ENCODE data around the gene CCDC40. TPM values are rescaled to one million over a fixed set of nuclear protein-coding genes. Genes with fewer than 3 reads are reported as not detected.

The CCDC40 gene
- total RNA-seq, 2 donors from 2014 or later, result 11.8 to 19.7 TPM

DNA sequence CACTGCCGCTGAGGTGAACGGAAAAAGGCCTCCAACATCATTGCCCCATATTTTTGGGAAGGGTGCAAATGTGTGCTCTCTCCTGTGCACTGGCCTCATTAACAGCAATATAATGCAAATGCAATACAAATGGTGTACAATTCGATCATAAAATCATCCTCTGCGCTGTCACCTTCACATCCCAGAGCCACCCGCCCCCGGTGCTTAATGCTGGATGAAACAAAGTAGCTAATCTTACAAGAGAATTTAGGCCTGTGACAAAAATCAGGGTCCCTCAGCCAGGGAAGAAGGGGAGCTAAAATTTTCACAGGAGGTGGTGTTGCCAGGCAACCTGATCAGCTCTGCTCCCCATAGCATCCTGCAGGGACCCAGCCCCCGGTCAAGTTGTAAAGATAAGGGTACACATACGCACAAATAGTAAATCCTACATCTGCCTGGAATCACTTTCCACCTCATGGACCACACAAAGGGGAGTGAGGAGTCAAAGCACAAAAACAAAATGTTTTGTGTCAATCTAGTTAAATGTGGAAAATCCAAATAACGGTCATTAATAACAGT is 3.7 kb upstream of the CCDC40 start:
- WGBS, result 88% methylated on average over 9 of the region's 9 CpGs
- Histone ChIP-seq H3K4me1 (replicated peaks) (peaks cover 29% of the 10 kb centered on the region), H3K27me3 (replicated peaks; ENCODE audit: insufficient read depth) (no peaks in the 10 kb centered on the region), H3K36me3 (no peaks in the 10 kb centered on the region), H3K4me3 (no peak overlapping the region), H3K9me3 (no peaks in the 10 kb centered on the region), H3K27ac (no peak overlapping the region)
- intact Hi-C loops (cut with DNase I), result no loop called here
- TF ChIP-seq, protein P1, sequence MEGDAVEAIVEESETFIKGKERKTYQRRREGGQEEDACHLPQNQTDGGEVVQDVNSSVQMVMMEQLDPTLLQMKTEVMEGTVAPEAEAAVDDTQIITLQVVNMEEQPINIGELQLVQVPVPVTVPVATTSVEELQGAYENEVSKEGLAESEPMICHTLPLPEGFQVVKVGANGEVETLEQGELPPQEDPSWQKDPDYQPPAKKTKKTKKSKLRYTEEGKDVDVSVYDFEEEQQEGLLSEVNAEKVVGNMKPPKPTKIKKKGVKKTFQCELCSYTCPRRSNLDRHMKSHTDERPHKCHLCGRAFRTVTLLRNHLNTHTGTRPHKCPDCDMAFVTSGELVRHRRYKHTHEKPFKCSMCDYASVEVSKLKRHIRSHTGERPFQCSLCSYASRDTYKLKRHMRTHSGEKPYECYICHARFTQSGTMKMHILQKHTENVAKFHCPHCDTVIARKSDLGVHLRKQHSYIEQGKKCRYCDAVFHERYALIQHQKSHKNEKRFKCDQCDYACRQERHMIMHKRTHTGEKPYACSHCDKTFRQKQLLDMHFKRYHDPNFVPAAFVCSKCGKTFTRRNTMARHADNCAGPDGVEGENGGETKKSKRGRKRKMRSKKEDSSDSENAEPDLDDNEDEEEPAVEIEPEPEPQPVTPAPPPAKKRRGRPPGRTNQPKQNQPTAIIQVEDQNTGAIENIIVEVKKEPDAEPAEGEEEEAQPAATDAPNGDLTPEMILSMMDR (IDR thresholded peaks at IDR 0.05), result no peak
- no peak for TF ChIP-seq POLR2AphosphoS5 (IDR thresholded peaks at IDR 0.05)
- TF ChIP-seq POLR2A (IDR thresholded peaks at IDR 0.05), result no peak
- no peak for DNase-seq (ENCODE audit: low spot score)

DNA sequence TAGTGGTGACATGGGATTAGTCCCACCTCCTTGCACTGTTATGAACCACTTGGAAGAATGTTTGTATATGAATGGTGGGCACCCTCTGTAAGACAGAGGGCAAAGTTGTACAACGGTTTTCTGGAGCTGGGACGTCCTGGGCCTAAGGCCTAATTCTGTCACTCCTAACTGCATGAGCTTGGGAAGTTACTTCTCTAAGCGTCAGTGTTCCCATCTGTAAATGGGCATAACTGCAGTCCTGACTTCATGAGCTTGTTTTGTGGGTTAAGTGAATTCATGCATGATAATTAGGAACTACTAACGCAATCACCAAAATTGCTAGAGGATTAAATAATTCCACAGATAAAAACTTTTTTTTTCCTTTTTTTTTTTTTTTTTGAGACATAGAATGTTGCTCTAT is 2.6 kb upstream of the CCDC40 start:
- Histone ChIP-seq H3K4me3 (no peak overlapping the region), H3K27ac (no peak overlapping the region), H3K9me3 (no peaks in the 10 kb centered on the region), H3K27me3 (replicated peaks; ENCODE audit: insufficient read depth) (no peaks in the 10 kb centered on the region), H3K36me3 (no peaks in the 10 kb centered on the region), H3K4me1 (replicated peaks) (peaks cover 23% of the 10 kb centered on the region)
- intact Hi-C loops (cut with DNase I), result no loop called here
- 91% methylated on average over 4 of the region's 4 CpGs for WGBS
- no peak for DNase-seq (ENCODE audit: low spot score)
- TF ChIP-seq, protein P1 (IDR thresholded peaks at IDR 0.05), result no peak
- TF ChIP-seq POLR2A (IDR thresholded peaks at IDR 0.05), result no peak
- TF ChIP-seq POLR2AphosphoS5 (IDR thresholded peaks at IDR 0.05), result no peak

DNA sequence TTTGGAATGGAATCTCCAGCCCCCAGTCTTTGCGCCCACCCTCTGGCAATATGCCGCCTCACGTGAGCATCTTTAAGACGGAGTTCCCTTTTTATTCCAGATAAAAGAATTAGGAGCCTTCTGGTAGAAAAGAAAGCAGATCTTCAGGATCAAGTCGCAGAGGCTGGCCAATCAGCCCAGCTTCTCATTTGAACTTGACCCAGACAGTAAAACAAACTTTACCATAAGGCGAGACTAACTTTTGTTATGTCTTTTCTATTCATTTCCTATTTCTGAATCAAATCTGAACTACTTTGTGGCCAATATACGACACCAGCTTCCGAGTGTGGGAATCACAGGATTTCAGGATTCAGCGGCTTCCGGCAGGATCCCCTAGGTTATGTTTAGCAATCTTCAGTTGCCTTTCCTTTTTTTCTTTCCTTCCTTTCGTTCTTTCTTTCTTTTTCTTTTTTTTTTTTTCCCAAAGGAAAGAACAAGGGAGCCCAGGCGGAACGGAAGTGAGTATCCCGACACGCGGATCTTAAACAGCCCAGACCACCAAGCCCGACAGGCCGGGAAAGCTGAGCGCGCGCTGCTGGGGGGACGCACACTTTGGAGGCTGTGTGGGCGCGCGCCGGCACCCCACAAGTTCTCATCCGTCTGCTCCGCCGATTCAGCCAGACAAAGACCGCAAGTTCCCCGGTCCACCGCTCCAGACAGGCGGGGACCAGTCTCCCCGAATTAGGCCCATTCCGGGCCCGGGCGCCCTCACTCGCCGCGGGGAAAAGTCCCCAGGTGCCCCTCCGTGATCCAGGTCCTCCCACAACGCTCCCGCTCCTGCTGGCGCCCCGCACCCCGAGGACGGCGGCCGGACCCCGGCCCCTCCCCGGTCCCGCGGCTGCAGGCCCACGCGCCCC is 1.4 kb upstream of the CCDC40 start:
- WGBS, result 1% methylated on average over 46 of the region's 55 CpGs
- no peak for DNase-seq (ENCODE audit: low spot score)
- intact Hi-C loops (cut with DNase I), result loop anchor here (5.0 kb wide), 1 partner anchor 67 kb away; the partner anchor contains the start of gene GAA

DNA sequence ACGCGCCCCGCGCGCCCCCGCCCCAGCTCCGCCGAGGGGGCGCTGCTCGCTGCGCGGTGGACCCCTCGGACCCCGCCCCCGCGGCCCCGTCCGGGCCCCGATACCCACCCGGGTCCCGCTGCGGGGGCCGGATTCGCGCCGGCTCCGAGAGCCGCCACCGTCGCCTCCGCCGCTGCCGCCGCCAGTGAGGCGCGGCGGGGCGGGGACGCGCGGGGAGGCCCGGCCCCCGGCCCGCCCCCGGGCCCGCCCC is 830 bp upstream of the CCDC40 start, which contains the start of gene TBC1D16:
TSS of gene TBC1D16 (minus strand) at position 186 of the 250 bp plus-strand sequence. CDS start 22,325 bp downstream, outside the sequence.
- no CpG with 5 or more reads among the region's 46 CpGs for WGBS
- no peak for DNase-seq (ENCODE audit: low spot score)
- TF ChIP-seq, protein P1 (IDR thresholded peaks at IDR 0.05), result no peak
- TF ChIP-seq POLR2AphosphoS5 (IDR thresholded peaks at IDR 0.05) (no peak), POLR2A (IDR thresholded peaks at IDR 0.05) (no peak)
- no peaks in the 10 kb centered on the region for H3K27me3 ChIP-seq (replicated peaks; ENCODE audit: insufficient read depth)
- H3K9me3 ChIP-seq, result no peaks in the 10 kb centered on the region
- H3K36me3 ChIP-seq, result no peaks in the 10 kb centered on the region
- peaks cover 5% of the 10 kb centered on the region for H3K4me1 ChIP-seq (replicated peaks)
- H3K4me3 ChIP-seq, result peak within 1 kb of the TSS; percentile 47 to 55
- intact Hi-C loops (cut with DNase I), result loop anchor here (5.0 kb wide), 1 partner anchor 67 kb away; the partner anchor contains the start of gene GAA
- peak within 1 kb of the TSS; percentile 82 to 91 for H3K27ac ChIP-seq

More for the DNA sequence above, 1.4 kb upstream of the CCDC40 start:
- H3K9me3 ChIP-seq, result no peaks in the 10 kb centered on the region
- H3K27me3 ChIP-seq (replicated peaks; ENCODE audit: insufficient read depth), result no peaks in the 10 kb centered on the region
- peak overlapping the region; percentile 74 to 88 for H3K27ac ChIP-seq
- H3K4me3 ChIP-seq, result peak overlapping the region; percentile 47 to 55
- H3K4me1 ChIP-seq (replicated peaks), result peaks cover 11% of the 10 kb centered on the region
- no peaks in the 10 kb centered on the region for H3K36me3 ChIP-seq
- TF ChIP-seq POLR2A (IDR thresholded peaks at IDR 0.05) (no peak), POLR2AphosphoS5 (IDR thresholded peaks at IDR 0.05) (no peak)
- TF ChIP-seq, protein P1 (IDR thresholded peaks at IDR 0.05), result no peak
